NCI-H69 (cell line): ENCODE data around the gene TES.
A peak's percentile ranks its signal among the peaks of the same experiment; 100 is the strongest.

ENCODE experiments used
- DNase-seq: peaks from one replicate; lab custom pipeline; 2025; lab: John Stamatoyannopoulos, UW

Gene TES

GRCh38 chr7:116194115-116194514 is 16.2 kb upstream of the TES start:
- DNase-seq = no peak

- no peak for DNase-seq
Observed at GRCh38 chr7:116195451-116195850, 14.9 kb upstream of the TES start.

- DNase-seq = no peak
Observed at GRCh38 chr7:116196947-116197346, 13.4 kb upstream of the TES start.

GRCh38 chr7:116197360-116197759 is 13.0 kb upstream of the TES start:
- no peak for DNase-seq

GRCh38 chr7:116198748-116199410 is 11.5 kb upstream of the TES start:
- DNase-seq = no peak

GRCh38 chr7:116200963-116201362 is 9.4 kb upstream of the TES start:
- no peak for DNase-seq

GRCh38 chr7:116206141-116206540 is 4.2 kb upstream of the TES start:
- peak; percentile 19 for DNase-seq

- no peak for DNase-seq
Observed at GRCh38 chr7:116208919-116209318, 1.4 kb upstream of the TES start.

- peak; percentile 13 for DNase-seq
Observed at GRCh38 chr7:116209561-116210070, 723 bp upstream of the TES start.

- peak; percentile 86 for DNase-seq
Observed at GRCh38 chr7:116211006-116211912, 920 bp downstream of the TES start.

GRCh38 chr7:116211913-116212596 is 1.7 kb downstream of the TES start:
- peak; percentile 11 for DNase-seq

GRCh38 chr7:116212869-116213268 is 2.5 kb downstream of the TES start:
- no peak for DNase-seq

- DNase-seq = no peak
Observed at GRCh38 chr7:116213361-116214130, 3.2 kb downstream of the TES start.

GRCh38 chr7:116214921-116215320 is 4.6 kb downstream of the TES start:
- DNase-seq = no peak

GRCh38 chr7:116215551-116215950 is 5.2 kb downstream of the TES start:
- no peak for DNase-seq

- no peak for DNase-seq
Observed at GRCh38 chr7:116216956-116217571, 6.7 kb downstream of the TES start.

- DNase-seq = no peak
Observed at GRCh38 chr7:116218051-116218645, 7.8 kb downstream of the TES start.

- no peak for DNase-seq
Observed at GRCh38 chr7:116218747-116219146, 8.4 kb downstream of the TES start.

- DNase-seq = no peak
Observed at GRCh38 chr7:116219288-116219687, 8.9 kb downstream of the TES start.

- no peak for DNase-seq
Observed at GRCh38 chr7:116219834-116220233, 9.5 kb downstream of the TES start.

GRCh38 chr7:116222501-116222900 is 12.2 kb downstream of the TES start:
- peak; percentile 34 for DNase-seq
